Measurements from ENCODE around the gene TSPO.

The TSPO gene

GRCh38 chr22:43169310-43170130 lies 18.2 kb downstream of the TSPO start:
- no peak for TF ChIP-seq YY1 (IDR thresholded peaks at IDR 0.05; ENCODE audit: insufficient read depth, insufficient read length)
- no peak for TF ChIP-seq ZNF274 (IDR thresholded peaks at IDR 0.05; ENCODE audit: low read depth, low read length)
- TF ChIP-seq SUZ12 (IDR thresholded peaks at IDR 0.05; ENCODE audit: extremely low read depth, insufficient read depth, insufficient read length), result no peak

GRCh38 chr22:43170131-43170480 lies 18.7 kb downstream of the TSPO start:
- TF ChIP-seq SUZ12 (IDR thresholded peaks at IDR 0.05; ENCODE audit: extremely low read depth, insufficient read depth, insufficient read length) (no peak), ZNF274 (IDR thresholded peaks at IDR 0.05; ENCODE audit: low read depth, low read length) (no peak), YY1 (IDR thresholded peaks at IDR 0.05; ENCODE audit: insufficient read depth, insufficient read length) (no peak)

More at GRCh38 chr22:43169310-43170130, 18.2 kb downstream of the TSPO start:
- no peak for DNase-seq (ENCODE audit: low read depth, low spot score)
- Histone ChIP-seq H3K4me1 (ENCODE audit: insufficient read depth, insufficient read length) (no peaks in the 10 kb centered on the region), H3K4me3 (ENCODE audit: insufficient read length, low read depth) (no peak overlapping the region), H3K27me3 (ENCODE audit: insufficient read depth, insufficient read length) (no peaks in the 10 kb centered on the region), H3K9me3 (ENCODE audit: insufficient read depth, low read length) (no peaks in the 10 kb centered on the region), H3K9ac (ENCODE audit: insufficient read length, low read depth) (no peak overlapping the region), H3K36me3 (ENCODE audit: insufficient read depth, insufficient read length, low read length) (peaks cover 79% of the 10 kb centered on the region)

GRCh38 chr22:43171019-43171491 lies 19.7 kb downstream of the TSPO start:
- peaks cover 92% of the 10 kb centered on the region for H3K36me3 ChIP-seq (ENCODE audit: insufficient read depth, insufficient read length, low read length)

More at GRCh38 chr22:43170131-43170480, 18.7 kb downstream of the TSPO start:
- Histone ChIP-seq H3K9me3 (ENCODE audit: insufficient read depth, low read length) (no peaks in the 10 kb centered on the region), H3K9ac (ENCODE audit: insufficient read length, low read depth) (no peak overlapping the region), H3K36me3 (ENCODE audit: insufficient read depth, insufficient read length, low read length) (peaks cover 85% of the 10 kb centered on the region), H3K27me3 (ENCODE audit: insufficient read depth, insufficient read length) (no peaks in the 10 kb centered on the region), H3K4me3 (ENCODE audit: insufficient read length, low read depth) (no peak overlapping the region), H3K4me1 (ENCODE audit: insufficient read depth, insufficient read length) (no peaks in the 10 kb centered on the region)
- DNase-seq (ENCODE audit: low read depth, low spot score), result no peak

GRCh38 chr22:43171607-43172006 lies 20.2 kb downstream of the TSPO start:
- DNase-seq (ENCODE audit: low read depth, low spot score), result no peak
- H3K27me3 ChIP-seq (ENCODE audit: insufficient read depth, insufficient read length), result no peaks in the 10 kb centered on the region
- TF ChIP-seq SUZ12 (IDR thresholded peaks at IDR 0.05; ENCODE audit: extremely low read depth, insufficient read depth, insufficient read length), result no peak
- TF ChIP-seq YY1 (IDR thresholded peaks at IDR 0.05; ENCODE audit: insufficient read depth, insufficient read length), result no peak
- TF ChIP-seq ZNF274 (IDR thresholded peaks at IDR 0.05; ENCODE audit: low read depth, low read length), result no peak
- H3K4me3 ChIP-seq (ENCODE audit: insufficient read length, low read depth), result no peak overlapping the region
- no peaks in the 10 kb centered on the region for H3K9me3 ChIP-seq (ENCODE audit: insufficient read depth, low read length)
- H3K4me1 ChIP-seq (ENCODE audit: insufficient read depth, insufficient read length), result no peaks in the 10 kb centered on the region
- peaks cover 92% of the 10 kb centered on the region for H3K36me3 ChIP-seq (ENCODE audit: insufficient read depth, insufficient read length, low read length)
- H3K9ac ChIP-seq (ENCODE audit: insufficient read length, low read depth), result no peak overlapping the region

More at GRCh38 chr22:43171019-43171491, 19.7 kb downstream of the TSPO start:
- Histone ChIP-seq H3K9me3 (ENCODE audit: insufficient read depth, low read length) (no peaks in the 10 kb centered on the region), H3K27me3 (ENCODE audit: insufficient read depth, insufficient read length) (no peaks in the 10 kb centered on the region), H3K4me3 (ENCODE audit: insufficient read length, low read depth) (no peak overlapping the region), H3K9ac (ENCODE audit: insufficient read length, low read depth) (no peak overlapping the region), H3K4me1 (ENCODE audit: insufficient read depth, insufficient read length) (no peaks in the 10 kb centered on the region)
- no peak for TF ChIP-seq ZNF274 (IDR thresholded peaks at IDR 0.05; ENCODE audit: low read depth, low read length)
- TF ChIP-seq SUZ12 (IDR thresholded peaks at IDR 0.05; ENCODE audit: extremely low read depth, insufficient read depth, insufficient read length), result no peak
- no peak for TF ChIP-seq YY1 (IDR thresholded peaks at IDR 0.05; ENCODE audit: insufficient read depth, insufficient read length)
- DNase-seq (ENCODE audit: low read depth, low spot score), result no peak

GRCh38 chr22:43172191-43172590 lies 20.8 kb downstream of the TSPO start:
- no peaks in the 10 kb centered on the region for H3K27me3 ChIP-seq (ENCODE audit: insufficient read depth, insufficient read length)
- no peak overlapping the region for H3K4me3 ChIP-seq (ENCODE audit: insufficient read length, low read depth)
- DNase-seq (ENCODE audit: low read depth, low spot score), result no peak
- H3K36me3 ChIP-seq (ENCODE audit: insufficient read depth, insufficient read length, low read length), result peaks cover 93% of the 10 kb centered on the region
- TF ChIP-seq YY1 (IDR thresholded peaks at IDR 0.05; ENCODE audit: insufficient read depth, insufficient read length) (no peak), ZNF274 (IDR thresholded peaks at IDR 0.05; ENCODE audit: low read depth, low read length) (no peak), SUZ12 (IDR thresholded peaks at IDR 0.05; ENCODE audit: extremely low read depth, insufficient read depth, insufficient read length) (no peak)
- no peaks in the 10 kb centered on the region for H3K9me3 ChIP-seq (ENCODE audit: insufficient read depth, low read length)
- H3K4me1 ChIP-seq (ENCODE audit: insufficient read depth, insufficient read length), result no peaks in the 10 kb centered on the region
- H3K9ac ChIP-seq (ENCODE audit: insufficient read length, low read depth), result no peak overlapping the region

- Histone ChIP-seq H3K4me1 (ENCODE audit: insufficient read depth, insufficient read length) (no peaks in the 10 kb centered on the region), H3K9ac (ENCODE audit: insufficient read length, low read depth) (no peak overlapping the region), H3K36me3 (ENCODE audit: insufficient read depth, insufficient read length, low read length) (peaks cover 90% of the 10 kb centered on the region), H3K27me3 (ENCODE audit: insufficient read depth, insufficient read length) (no peaks in the 10 kb centered on the region), H3K9me3 (ENCODE audit: insufficient read depth, low read length) (no peaks in the 10 kb centered on the region), H3K4me3 (ENCODE audit: insufficient read length, low read depth) (no peak overlapping the region)
- DNase-seq (ENCODE audit: low read depth, low spot score), result no peak
- TF ChIP-seq SUZ12 (IDR thresholded peaks at IDR 0.05; ENCODE audit: extremely low read depth, insufficient read depth, insufficient read length), result no peak
- TF ChIP-seq YY1 (IDR thresholded peaks at IDR 0.05; ENCODE audit: insufficient read depth, insufficient read length), result no peak
- no peak for TF ChIP-seq ZNF274 (IDR thresholded peaks at IDR 0.05; ENCODE audit: low read depth, low read length)
These were observed 22.2 kb downstream of the TSPO start for GRCh38 chr22:43173566-43173965.

GRCh38 chr22:43173976-43174720 lies 22.8 kb downstream of the TSPO start:
- Histone ChIP-seq H3K4me3 (ENCODE audit: insufficient read length, low read depth) (no peak overlapping the region), H3K9ac (ENCODE audit: insufficient read length, low read depth) (no peak overlapping the region), H3K27me3 (ENCODE audit: insufficient read depth, insufficient read length) (no peaks in the 10 kb centered on the region), H3K9me3 (ENCODE audit: insufficient read depth, low read length) (no peaks in the 10 kb centered on the region), H3K36me3 (ENCODE audit: insufficient read depth, insufficient read length, low read length) (peaks cover 90% of the 10 kb centered on the region), H3K4me1 (ENCODE audit: insufficient read depth, insufficient read length) (no peaks in the 10 kb centered on the region)
- DNase-seq (ENCODE audit: low read depth, low spot score), result no peak
- TF ChIP-seq YY1 (IDR thresholded peaks at IDR 0.05; ENCODE audit: insufficient read depth, insufficient read length) (no peak), SUZ12 (IDR thresholded peaks at IDR 0.05; ENCODE audit: extremely low read depth, insufficient read depth, insufficient read length) (no peak), ZNF274 (IDR thresholded peaks at IDR 0.05; ENCODE audit: low read depth, low read length) (no peak)

Data from NT2/D1 (cell line).